OCI-LY3 (cell line): ENCODE data around the gene SDHC.
"Not testable (repeated sequence)": the region's sequence is repeated elsewhere in the genome, so short reads cannot be mapped to it uniquely, and the experiment has no call there.

Experiments
- H2AFZ ChIP-seq: fragments of 200-600, 300-600 bp; shearing (Covaris generic); 2 replicates; pipeline ENCODE4 v1.6.0; 2014; ENCODE audit warnings: antibody characterized with exemption, low read depth, low read length
- H3K27ac ChIP-seq: fragments of 200-600, 300-600 bp; sonication (generic); 2 replicates; pipeline ENCODE4 v1.5.1; 2014; ENCODE audit warnings: mild to moderate bottlenecking, low read length, moderate library complexity, mixed read lengths
- H3K27me3 ChIP-seq: fragments of 200-600, 300-600 bp; sonication (generic); 2 replicates; pipeline ENCODE4 v1.6.1; 2014; ENCODE audit warnings: low read depth, low read length, mixed read lengths
- H3K36me3 ChIP-seq: fragments of 200-600, 300-600 bp; sonication (generic); replicated peaks from 2 replicates; pipeline ENCODE3; 2014; ENCODE audit warnings: low read depth, low read length, mixed read lengths
- H3K4me1 ChIP-seq: fragments of 300-600, 200-600 bp; sonication (generic); 2 replicates; pipeline ENCODE4 v1.6.1; 2014; ENCODE audit warnings: low read length, mixed read lengths
- H3K4me2 ChIP-seq: fragments of 200-600, 300-600 bp; sonication (generic); 2 replicates; pipeline ENCODE4 v1.6.1; 2014; ENCODE audit warnings: low read length, mixed read lengths
- H3K4me3 ChIP-seq: fragments of 300-600, 200-600 bp; sonication (generic); 2 replicates; pipeline ENCODE4 v1.5.1; 2014; ENCODE audit warnings: antibody characterized with exemption, mild to moderate bottlenecking, low read length, moderate library complexity
- H3K79me2 ChIP-seq: fragments of 300-600, 200-600 bp; shearing (Covaris generic); 2 replicates; pipeline ENCODE4 v1.6.1; 2014; ENCODE audit warnings: mild to moderate bottlenecking, low read length, mixed read lengths
- H3K9ac ChIP-seq: fragments of 300-600, 200-600 bp; shearing (Covaris generic); 2 replicates; pipeline ENCODE4 v1.6.0; 2014; ENCODE audit warnings: mild to moderate bottlenecking, low read length, moderate library complexity
- H3K9me3 ChIP-seq: fragments of 200-600, 300-600 bp; shearing (Covaris generic); 2 replicates; pipeline ENCODE4 v1.6.1; 2014; ENCODE audit warnings: low read length, mixed read lengths; ENCODE audit not compliant: insufficient read depth
- H4K20me1 ChIP-seq: fragments of 200-600, 300-600 bp; sonication (generic); 2 replicates; pipeline ENCODE4 v1.6.1; 2016; ENCODE audit warnings: low read length, mixed read lengths; ENCODE audit not compliant: insufficient read depth
- EZH2phosphoT487 ChIP-seq: fragments of 200-600 bp; shearing (Covaris generic); IDR thresholded peaks from 2 replicates; pipeline ENCODE4 v1.6.1; 2018; ENCODE audit warnings: antibody characterized with exemption, mixed run types, low read depth
- TF ChIP-seq, protein P1 (sequence below): fragments of 200-600, 300-600 bp; sonication (generic); IDR thresholded peaks from 2 replicates; pipeline ENCODE4 v1.5.1; 2014; ENCODE audit warnings: antibody characterized with exemption, low read length, low read depth

The SDHC gene

DNA sequence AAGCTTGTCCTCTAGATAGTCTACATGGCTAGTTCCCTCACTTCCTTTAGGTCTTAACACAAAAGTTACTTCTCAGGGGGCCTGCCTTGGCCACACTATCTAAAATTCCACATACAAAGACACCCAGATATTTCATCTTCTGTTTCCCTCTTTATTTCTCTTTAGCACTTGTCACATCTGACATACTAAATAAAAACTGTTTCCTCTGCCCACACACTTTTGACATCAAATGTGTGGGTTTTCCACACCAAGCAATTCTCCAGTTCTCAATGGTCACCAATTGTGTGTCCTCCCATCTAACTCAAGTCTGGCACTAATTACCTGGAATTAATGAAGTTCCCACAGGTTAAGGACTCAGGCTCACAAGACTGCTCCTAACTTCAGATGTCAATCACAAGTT is 79.0 kb downstream of the SDHC start:
- H2AFZ ChIP-seq = no peak overlapping the region
- no peak for TF ChIP-seq EZH2phosphoT487
- TF ChIP-seq, protein P1, sequence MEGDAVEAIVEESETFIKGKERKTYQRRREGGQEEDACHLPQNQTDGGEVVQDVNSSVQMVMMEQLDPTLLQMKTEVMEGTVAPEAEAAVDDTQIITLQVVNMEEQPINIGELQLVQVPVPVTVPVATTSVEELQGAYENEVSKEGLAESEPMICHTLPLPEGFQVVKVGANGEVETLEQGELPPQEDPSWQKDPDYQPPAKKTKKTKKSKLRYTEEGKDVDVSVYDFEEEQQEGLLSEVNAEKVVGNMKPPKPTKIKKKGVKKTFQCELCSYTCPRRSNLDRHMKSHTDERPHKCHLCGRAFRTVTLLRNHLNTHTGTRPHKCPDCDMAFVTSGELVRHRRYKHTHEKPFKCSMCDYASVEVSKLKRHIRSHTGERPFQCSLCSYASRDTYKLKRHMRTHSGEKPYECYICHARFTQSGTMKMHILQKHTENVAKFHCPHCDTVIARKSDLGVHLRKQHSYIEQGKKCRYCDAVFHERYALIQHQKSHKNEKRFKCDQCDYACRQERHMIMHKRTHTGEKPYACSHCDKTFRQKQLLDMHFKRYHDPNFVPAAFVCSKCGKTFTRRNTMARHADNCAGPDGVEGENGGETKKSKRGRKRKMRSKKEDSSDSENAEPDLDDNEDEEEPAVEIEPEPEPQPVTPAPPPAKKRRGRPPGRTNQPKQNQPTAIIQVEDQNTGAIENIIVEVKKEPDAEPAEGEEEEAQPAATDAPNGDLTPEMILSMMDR = no peak
- no peak overlapping the region for H3K4me2 ChIP-seq
- no peaks in the 10 kb centered on the region for H3K79me2 ChIP-seq
- peaks cover 6% of the 10 kb centered on the region; the same call in 1 of the 2 replicates for H3K4me1 ChIP-seq
- no peaks in the 10 kb centered on the region for H3K27me3 ChIP-seq
- H3K4me3 ChIP-seq = no peak overlapping the region
- H4K20me1 ChIP-seq = no peaks in the 10 kb centered on the region
- no peaks in the 10 kb centered on the region for H3K9me3 ChIP-seq
- H3K36me3 ChIP-seq = no peaks in the 10 kb centered on the region
- H3K27ac ChIP-seq = no peak overlapping the region
- no peak overlapping the region for H3K9ac ChIP-seq

DNA sequence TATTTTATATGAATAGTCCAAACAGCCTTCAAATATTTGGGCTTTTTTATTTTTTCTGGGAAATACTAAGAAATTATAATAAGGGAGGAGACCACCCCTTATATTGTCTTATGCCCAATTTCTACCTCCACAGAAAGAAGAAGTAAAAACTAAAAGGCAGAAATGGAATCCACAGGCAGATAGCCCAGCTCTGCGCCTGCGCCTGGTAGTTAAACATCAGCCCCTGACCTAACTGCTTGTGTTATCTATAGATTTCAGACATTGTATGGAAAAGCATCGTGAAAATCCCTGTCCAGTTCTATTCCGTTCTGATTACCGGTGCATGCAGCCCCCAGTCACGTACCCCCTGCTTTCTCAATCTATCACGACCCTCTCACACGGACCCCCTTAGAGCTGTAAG is 82.9 kb downstream of the SDHC start:
- H3K27ac ChIP-seq = not testable (repeated sequence)
- peak overlapping the region; percentile 25 for H3K4me2 ChIP-seq

DNA sequence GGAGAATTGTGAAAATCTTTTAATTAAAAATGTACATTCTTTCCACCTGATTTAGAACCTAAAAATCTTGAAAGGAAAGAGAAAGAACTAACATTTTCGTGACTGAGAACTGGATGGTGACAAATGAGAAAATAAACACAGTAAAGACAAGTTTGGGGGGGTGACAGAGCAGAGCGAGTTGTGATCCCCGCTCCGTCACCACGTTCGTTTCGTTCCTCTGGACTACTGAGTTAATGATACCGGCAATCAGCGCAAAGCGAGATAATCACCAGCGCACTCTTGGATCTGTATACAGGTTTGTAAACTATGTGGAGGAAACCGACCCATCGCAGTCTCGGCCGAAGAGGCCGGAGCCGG is 84.7 kb downstream of the SDHC start:
- TF ChIP-seq, protein P1 = no peak
- no peak for TF ChIP-seq EZH2phosphoT487
- Histone ChIP-seq H2AFZ (peak overlapping the region; percentile 89), H3K27me3 (no peaks in the 10 kb centered on the region), H3K4me2 (peak overlapping the region; percentile 80), H3K9ac (peak overlapping the region; percentile 95), H3K36me3 (no peaks in the 10 kb centered on the region), H3K4me1 (0 out of 2 replicates have a peak, but pooled peaks cover 6% of the 10 kb centered on the region), H3K79me2 (no peaks in the 10 kb centered on the region), H3K27ac (peak overlapping the region; percentile 96), H4K20me1 (no peaks in the 10 kb centered on the region), H3K9me3 (no peaks in the 10 kb centered on the region), H3K4me3 (peak overlapping the region; percentile 87)

More for the DNA sequence above, 82.9 kb downstream of the SDHC start:
- not testable (repeated sequence) for H3K27me3 ChIP-seq, H3K79me2 ChIP-seq, H3K9ac ChIP-seq, H3K4me1 ChIP-seq, H3K36me3 ChIP-seq, H3K9me3 ChIP-seq, H4K20me1 ChIP-seq
- Histone ChIP-seq H3K4me3 (peak overlapping the region; percentile 19; the same call in 1 of the 2 replicates), H2AFZ (peak overlapping the region; percentile 39; the same call in 1 of the 2 replicates)

DNA sequence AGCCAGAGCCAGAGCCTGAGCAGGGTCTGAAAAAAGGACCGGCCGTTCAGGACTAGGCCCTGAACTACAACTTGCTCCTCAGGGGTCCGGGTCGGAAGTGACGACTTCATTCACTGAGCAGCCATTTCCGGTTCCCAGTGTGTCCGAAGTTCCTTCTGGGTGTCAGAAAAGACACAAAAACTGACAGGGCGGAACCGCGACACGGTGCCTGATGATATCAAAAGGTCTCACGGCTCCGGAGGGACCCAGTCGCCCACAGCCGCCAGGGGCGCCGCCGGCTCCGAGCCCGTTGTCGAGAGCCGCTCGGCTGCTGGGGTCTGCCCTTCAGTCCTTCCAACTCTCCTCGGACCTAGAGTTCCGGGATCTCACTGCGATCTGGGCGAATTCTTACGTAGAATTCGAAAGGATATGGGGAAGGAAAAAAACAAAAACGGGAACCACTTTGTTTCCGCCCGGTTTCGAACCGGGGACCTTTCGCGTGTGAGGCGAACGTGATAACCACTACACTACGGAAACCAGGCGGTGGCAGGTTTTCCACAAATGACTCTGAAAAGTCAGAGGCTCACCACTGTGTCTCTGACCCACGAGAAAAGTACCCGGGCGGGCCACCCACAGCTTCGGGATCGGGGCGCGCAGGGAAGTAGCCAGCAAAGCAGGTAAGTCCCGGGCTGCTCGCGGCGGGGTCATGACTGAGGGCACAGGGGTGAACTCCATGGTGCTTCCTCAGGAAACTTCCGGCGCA is 85.2 kb downstream of the SDHC start:
- Histone ChIP-seq H3K9ac (peak overlapping the region; percentile 95), H3K27ac (peak overlapping the region; percentile 96), H3K4me2 (peak overlapping the region; percentile 80), H3K79me2 (no peaks in the 10 kb centered on the region), H3K4me3 (peak overlapping the region; percentile 87), H3K9me3 (no peaks in the 10 kb centered on the region), H3K36me3 (no peaks in the 10 kb centered on the region), H2AFZ (peak overlapping the region; percentile 92), H3K27me3 (no peaks in the 10 kb centered on the region), H4K20me1 (no peaks in the 10 kb centered on the region), H3K4me1 (0 out of 2 replicates have a peak, but pooled peaks cover 6% of the 10 kb centered on the region)
- TF ChIP-seq EZH2phosphoT487 = no peak
- TF ChIP-seq, protein P1 = peak; percentile 45
